Stimulated activated CD4-positive, alpha-beta T cell treated with anti-CD3 and anti-CD28 coated beads, Interleukin-12 subunit alpha, Interleukin-12 subunit beta, amount 100 ng/mL, for 48 hours (primary cell): ENCODE measurements around the gene LEMD2.
"Not testable (repeated sequence)": the region's sequence is repeated elsewhere in the genome, so short reads cannot be mapped to it uniquely, and the experiment has no call there.

Source experiments
- DNase-seq, 3 donors: peaks; one replicate each; pipeline ENCODE4 v3.0.0-alpha.2; 2020; ENCODE audit warnings: low read depth in 2 of 3, low spot score in 1 of 3

The LEMD2 gene

DNA sequence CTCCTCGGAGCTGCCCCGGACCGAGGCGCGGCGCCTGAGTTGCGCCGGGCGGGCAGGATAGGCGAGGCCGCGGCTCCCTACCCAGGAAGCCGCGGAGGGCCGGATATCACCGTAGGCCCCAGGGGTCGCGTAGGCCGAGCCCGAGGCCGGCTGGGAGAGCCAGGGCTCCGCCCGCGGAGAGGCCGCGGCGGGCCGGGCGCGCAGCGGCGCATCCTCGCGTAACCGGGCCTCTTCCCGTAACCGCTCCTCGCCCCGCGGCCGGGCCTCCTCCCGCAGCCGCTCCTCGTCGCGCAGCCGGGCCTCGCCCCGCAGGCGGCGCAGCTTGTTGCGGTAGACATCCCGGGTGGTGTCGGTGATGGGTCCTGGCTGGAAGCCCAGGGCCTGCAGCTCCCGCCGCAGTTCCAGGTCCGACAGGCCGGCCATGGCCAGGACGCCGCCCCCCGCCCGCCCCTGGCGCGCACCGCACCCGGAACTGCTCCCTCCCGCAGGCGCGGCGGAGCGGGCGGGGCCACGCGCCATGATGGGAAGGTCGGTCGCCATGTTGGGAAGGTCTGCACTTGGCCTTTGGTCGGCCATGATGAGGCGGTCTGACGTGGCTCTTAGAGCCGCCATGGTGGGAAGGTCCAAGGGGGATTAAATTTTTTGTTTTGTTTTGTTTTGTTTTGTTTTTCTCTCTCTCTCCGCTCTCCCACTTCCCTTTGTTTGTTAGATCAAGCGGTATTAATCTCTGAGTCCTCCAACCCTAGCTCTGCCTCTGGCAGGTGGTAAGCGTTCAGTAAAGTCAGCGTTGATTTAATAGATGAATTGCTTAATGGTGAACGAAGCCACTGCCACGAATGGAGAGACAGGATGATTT is at the start of gene LEMD2:
LEMD2 (minus strand) TSS at position 437 of the 856 bp plus-strand sequence; CDS start at position 423, 14 bp downstream.
- peak; percentile 87 to 93 (median 91) for DNase-seq

DNA sequence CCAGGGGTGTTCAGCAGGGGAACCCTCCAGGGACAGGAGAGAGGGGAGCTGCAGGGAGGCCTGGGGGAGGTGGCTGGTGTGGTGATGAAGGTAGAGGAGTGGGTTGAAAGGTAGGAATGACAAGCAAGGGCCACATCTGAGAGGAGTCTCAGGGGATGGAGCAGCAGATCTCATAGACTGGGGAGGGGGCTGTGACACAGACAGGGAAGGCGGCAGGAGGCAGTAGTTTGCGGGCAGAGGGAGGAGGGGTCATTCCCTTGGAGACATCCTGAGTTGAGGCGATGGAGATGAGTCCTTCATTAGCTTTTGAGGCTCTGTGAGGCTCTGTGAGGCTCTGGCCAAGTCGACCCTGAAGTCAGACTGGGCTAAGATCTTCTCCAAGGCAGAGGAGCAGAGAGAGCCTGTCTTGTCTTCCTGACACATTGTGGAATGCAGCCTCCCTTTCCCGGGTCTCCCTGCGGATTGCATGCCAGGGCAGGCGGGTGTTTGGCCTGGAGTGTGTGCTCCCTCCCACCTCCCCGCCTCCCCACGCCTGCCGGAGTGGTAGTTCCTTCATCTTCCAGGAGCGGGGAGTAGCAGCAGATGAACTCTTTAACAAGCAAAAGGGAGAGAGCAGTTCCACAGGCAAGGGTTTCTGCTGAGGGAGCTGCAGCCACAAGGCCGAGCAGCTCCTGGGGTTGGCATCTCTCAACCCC is 49.2 kb upstream of the LEMD2 start:
- DNase-seq: no peak

DNA sequence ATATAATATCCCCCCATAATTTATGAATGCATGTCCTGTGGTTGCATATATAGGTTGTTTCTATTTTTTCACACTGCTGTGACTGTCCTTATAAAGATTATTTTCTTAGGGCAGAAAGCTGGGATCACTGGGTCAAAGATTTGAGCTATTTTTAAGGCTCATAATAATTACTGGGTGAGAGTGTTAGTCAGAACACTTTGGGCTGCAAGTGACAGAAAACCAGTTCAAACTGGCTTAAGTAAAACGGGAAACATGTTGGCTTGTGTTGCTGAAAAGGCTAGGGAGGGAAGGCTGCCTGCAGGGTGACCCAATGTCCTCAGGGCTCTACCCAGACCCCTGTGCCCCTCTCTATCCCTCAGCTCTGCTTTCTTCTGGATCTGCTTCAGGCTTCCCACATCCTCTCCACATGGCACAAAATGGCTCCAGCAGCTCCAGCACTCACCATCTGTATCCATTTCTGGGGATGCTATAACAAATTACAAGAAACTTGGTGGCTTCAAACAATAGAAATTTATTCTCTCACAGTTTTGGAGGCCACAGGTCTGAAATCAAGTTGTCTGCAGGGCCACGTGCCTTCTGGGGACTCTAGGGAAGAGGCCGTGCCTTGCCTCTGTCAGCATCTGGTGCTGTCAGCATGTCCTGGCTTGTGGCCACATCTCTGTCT is 48.0 kb upstream of the LEMD2 start:
- DNase-seq: no peak

DNA sequence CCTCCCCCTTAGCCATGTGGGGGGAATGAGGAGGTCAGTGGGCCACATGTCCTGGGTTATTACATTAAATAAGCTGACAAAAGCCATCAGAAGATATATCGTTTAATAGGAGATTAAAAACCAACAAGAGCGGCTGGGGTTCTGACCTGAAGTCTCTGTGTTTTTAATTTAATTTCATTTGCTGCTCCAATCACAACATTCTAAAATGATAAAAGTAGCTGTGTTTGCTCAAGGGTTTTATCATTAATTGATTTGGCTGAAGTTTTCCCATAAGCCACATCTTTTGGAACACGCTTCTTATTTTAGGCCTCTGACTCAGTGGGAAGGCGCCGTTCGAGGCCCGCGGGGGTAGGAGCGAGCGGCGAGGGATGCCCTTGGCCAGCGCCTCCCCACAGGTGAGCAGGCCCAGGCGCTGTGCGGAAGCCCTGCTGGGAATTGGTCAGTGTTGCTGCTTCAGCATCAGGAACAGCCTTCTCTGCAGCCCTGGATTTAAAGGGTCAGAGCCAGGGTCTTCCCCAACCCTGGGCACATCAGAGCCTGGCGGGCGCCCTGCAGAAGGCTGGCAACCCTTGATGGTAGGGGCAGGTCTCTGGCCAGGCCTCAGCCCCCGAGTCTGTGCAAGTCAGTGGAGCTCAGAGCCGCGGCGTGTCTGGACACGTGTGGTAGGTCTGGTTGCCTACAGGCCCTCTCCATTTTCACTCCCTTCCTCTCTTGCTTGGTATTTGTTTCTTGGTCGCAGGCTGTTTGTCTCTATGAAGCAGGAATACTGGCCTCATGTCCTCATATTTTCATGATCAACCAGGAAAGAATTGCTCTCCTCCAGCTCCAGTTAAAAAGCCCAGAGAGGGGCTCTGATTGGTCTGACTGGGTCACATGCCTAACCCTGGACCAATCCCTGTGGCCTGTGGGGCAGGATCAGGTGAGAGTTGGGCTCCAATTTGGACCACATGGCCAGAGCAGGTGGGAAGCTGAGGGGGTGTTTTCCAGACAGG is 45.8 kb upstream of the LEMD2 start:
- DNase-seq: no peak

DNA sequence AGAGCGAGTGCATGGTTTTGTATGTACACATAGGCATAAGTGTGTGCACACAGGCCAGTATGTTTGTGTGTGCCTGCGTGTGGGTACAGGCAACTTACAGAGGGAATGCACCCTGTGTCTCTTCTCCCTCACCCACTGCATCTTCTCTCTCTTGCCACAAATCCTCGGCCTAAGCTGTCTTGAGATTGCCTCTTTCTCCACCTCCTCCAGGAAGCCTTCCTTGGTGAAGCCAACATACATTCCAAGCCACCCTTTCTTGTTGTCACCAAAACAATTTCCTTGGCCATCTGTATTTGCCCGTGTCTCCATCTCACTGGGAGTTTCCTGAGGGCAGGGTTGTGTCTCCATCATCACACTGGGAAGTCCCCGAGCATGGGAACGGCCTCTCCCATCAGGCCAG is 44.7 kb upstream of the LEMD2 start:
- no peak for DNase-seq

DNA sequence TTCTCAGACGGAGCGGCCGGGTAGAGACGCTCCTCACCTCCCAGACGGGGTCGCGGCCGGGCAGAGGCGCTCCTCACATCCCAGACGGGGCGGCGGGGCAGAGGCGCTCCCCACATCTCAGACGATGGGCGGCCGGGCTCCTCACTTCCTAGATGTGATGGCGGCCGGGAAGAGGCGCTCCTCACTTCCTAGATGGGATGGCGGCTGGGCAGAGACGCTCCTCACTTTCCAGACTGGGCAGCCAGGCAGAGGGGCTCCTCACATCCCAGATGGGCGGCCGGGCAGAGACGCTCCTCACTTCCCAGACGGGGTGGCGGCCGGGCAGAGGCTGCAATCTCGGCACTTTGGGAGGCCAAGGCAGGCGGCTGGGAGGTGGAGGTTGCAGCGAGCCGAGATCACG is 43.9 kb upstream of the LEMD2 start:
- DNase-seq: not testable (repeated sequence)

DNA sequence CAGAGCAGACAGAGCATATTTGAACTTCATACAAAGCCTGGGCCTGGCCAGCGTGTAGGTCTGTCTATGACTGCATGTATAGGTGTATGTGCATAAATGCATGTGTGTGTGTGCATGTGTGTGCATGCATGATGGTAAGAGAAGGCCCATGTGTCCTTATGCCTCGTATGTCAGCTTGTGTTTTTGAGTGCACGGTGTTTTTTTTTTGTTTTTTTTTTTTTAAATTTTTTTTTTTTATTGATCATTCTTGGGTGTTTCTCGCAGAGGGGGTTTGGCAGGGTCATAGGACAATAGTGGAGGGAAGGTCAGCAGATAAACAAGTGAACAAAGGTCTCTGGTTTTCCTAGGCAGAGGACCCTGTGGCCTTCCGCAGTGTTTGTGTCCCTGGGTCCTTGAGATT is 42.8 kb upstream of the LEMD2 start:
- not testable (repeated sequence) for DNase-seq

DNA sequence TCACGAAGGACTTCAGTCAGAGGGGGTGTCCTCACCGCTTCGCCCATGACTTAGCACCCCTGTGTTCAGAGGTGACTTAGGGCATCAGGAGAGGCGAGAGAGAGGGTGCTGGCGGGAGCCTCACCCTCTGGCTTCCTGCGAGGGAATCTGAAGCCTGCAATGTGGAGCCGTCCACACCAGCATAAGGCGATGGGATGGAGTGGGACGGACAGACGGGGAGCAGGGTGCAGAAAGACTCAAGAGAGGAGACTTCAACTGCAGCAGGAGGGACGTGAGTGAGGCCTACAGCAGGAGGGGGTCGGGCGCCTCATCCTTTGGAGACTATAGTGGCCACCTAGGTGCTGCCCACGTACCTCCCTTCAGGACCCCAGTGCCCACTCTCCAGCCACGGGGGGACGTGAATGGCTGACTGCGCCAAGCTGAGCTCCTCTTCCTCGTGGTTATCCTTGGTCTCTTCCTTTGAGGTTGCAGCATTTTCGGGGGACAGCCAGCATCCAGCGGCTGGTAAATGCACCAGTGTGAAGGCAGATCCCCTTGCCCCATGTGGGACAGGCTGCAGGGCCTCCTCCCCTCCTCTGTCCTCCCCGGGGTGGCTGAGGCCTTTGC is 41.8 kb upstream of the LEMD2 start:
- no peak for DNase-seq

DNA sequence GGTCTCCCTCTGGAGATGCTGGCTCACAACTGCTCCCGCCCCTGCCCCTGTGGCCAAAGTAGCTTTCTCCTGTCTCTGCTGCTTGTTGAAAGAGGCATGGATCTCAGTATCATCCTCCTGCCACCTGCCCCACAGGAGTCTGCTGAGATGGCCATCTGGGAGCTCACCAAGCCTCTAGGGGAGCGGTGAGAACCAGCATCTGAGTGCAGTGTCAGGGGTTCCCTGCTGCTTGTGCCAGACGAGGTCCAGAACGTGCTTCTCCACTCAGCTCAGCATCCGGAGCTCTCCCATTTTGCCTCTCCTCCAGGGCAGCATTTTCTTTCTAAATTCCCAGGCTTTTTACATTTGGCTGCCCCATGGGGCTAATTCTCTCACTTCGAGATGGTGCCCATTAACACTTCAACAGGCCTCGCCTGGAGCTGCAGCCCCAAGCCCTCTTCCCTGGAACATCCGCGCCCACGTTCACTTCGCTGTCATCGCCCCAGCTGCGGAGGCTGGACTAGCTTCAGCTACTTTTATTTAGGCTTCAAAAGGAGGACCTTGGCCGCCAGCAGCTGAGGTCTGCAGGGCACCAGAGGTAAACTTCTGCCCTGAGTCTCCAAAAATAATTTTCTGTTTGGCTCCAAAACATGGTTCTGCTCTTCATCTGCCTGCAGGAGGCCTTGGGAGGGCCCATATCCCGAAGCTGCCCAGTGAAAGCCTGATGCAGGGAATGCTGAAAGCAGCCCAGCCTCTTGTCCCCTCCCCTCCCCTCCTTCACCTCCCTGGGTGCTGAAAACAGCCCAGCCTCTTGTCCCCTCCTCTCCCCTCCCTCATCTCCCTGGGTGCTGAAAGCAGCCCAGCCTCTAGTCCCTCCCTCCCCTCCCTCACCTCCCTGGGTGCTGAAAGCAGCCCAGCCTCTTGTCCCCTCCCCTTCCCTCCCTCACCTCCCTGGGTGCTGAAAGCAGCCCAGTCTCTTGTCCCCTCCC is 40.1 kb upstream of the LEMD2 start:
- DNase-seq: no peak

DNA sequence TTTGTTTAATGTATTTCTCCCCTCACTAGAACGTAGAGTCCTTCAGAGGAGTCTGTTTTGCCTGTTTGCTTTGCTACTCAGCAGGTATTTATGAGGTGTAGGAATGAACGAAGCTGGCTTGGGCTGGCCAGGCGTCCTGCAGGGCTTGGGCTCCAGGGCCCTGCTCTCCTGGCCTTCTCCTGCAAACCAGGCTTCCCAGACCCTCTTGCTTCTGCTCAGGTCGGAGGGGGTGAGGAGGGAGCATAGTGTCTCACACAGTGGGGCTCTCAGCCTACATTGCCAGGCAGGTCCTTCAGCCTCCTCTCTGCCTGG is 39.5 kb upstream of the LEMD2 start:
- no peak for DNase-seq

DNA sequence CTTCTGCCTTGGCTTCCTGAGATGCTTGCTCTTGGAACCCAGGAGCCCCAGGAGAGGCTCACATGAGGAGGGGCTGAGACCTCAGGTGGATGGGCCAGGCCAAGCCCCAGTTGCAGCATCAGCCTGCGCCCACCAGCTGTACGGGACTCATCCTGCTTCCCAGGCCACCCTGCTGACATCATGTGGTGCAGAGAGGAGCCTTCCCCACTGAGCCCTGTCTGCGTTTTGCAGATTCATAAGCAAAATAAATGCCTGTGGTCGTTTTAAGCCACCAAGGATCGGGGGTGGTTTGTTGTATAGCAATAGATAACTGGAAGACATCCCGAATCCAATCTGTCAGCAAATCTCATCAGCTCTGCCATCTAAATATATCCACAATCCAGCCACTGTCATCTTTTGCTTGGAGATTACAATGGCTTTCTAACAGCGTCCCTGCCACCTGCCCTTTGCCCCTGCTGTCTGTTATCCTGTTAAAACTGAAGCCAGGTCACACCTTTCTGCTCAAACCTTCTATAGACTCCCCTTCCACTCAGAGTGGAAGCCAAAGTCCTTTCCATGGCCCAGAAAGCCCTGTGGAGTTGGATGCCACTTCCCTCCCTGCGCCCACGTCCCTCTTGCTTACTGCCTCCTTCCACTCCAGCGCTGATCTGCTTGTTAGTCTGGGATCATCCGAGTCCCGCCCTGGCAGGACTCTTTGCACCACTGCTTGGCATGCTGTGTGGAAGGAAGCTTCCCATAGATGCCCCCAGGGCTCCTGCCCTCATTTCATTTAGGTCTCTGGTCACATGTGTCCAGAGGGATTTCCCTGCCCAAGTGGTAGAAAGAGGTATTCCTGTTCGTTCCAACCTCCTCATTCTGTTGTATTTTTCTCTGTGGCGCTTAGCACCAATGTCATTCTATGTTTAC is 38.9 kb upstream of the LEMD2 start:
- DNase-seq: no peak

DNA sequence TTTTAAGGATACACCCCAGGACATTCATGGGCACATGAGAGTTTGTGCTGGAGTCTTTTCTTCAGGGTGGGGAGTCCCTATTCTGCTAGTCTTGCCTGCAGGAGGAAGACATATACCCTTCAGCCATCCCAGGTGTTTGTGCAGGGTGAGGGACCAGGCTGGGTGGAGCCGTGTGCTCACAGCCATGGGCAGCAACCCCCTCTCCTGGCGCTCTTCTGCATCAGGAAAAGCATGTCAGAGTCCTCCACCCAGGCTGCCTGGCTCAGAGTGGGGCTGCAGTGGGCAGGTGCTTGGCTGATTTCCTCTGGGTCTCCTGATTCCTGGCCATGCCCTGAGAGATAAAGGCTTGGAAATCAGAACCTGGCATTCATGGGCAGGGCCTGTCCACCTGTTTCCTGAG is 37.6 kb upstream of the LEMD2 start:
- DNase-seq: no peak

DNA sequence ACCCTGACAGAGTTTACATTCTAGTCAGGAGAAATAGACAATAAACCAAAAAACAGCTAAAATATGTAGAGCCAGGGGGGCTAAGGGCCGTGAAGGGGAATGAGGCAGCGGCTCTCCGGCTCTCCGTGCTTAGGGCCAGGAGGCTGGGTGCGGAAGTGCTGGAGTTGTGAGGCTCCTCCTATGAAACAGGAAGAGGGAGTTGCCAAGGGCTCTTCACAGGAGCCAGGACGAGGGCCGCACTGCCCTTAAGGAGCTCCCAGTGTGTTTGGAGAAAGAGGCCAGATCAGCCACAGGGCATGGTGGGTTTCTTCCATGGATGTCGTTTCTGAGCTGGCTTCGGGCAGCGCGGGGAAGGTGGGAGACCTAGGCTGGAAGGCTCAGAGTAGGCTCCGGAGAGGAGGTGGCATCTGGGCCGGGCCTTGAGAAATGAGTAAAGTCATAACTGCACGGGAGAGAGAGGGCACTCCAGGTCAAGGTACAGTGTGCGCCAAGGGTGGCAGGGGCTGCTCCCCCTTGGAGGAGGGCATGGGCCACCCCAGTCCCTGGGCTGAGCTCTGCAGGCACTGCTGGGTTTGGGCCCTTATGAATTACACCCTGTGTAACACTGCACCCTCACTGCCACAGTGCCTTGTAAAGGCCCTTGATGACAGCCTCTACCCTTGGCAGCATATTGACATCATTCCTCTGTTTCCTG is 35.7 kb upstream of the LEMD2 start:
- no peak for DNase-seq

DNA sequence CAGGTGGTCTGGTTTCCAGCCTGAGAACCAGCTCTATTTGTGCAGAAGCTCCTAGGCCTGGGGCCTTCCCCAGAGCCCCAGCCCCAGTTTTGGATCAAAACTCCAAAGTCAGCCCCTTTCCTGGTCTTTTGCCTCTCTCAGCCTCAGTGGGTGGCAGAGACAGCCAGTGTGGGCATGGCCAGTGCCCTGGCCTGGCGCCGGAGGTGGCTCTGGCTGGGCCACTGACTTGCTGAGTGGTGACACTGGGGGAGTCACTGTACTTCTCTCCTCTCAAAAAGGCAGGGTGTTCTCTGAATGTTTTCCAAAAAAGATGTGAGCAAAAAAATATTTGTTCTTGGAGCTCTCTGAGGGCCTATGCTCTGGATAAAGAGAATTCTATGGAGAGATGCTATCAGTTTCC is 34.9 kb upstream of the LEMD2 start:
- DNase-seq: no peak

DNA sequence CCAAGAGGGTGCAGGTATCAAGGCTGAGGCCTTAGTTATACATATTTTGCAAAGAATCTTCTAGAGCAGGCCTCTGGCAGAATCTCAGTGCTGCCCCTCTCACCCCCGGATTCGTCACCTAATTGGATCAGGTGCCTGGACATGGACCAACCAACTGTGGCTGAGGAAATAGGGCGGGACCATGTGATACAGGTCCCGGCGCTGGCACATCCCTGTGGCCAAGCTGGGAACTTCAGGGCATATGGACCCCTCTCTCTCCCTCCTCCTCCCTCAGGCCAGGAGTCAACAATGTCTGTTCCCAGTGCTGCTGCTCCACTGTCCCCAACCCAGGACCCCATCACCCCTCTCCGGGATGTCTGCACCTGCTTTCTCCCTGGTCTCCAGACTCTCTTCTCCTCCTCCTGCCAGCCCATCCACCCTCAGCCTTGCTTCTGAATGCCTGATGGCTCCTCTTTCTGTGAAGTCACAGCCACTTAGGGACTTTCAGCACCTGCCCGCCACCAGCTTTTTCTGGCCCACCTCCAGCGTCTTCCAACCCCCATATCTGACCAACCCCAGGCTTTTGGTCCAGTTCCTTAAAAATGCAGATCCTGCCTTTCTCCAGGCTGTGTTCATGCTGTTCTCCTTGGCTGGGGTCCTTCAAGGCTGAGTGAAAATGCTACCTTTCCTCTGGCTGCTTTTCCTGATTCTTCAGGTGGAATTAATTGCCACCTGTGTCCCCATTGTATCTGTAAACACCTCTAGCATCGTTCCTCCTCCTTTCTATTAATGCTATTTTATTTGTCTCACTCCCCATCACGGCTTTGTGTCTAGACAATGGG is 33.9 kb upstream of the LEMD2 start:
- no peak for DNase-seq

DNA sequence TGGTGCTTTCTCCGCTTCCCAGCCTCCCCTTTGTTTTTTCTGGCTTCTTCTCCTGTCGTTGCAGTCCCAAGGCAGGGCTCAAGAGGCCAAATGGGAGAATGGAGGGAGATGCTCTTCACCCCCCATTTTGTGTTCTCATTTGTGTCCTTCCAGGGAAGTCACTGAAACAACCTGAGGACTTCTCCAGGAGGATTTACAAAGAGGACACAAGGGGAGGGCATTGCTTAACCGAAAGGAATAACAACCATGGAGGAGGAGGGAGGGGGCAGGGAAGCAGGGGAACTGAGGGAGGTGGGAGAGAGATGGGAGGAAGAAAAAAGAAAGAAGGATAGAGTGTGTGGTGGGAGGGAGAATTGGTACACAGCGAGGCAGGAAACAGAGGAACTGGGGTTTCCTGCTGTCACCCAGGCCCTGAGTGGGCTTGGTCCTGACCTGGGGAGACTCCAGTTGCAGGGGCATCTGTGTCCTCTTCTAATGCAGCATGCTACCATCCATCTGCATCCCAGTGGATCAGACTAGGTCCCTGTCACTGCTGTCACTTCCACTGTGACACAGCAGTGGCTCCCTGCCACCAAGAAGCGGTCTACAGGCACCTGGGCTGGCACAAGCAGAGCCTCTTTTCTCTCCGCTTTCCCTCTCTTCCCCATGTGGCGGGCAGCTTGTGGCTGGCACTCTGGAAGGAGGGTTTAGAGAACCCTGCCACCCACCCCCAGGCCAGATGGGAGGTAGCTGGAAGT is 32.0 kb upstream of the LEMD2 start:
- DNase-seq: no peak
